Kidney epithelial cell (primary cell): ENCODE data around the gene CLIP1. TPM values are rescaled to one million over a fixed set of nuclear protein-coding genes. Genes with fewer than 3 reads are reported as not detected.

Source experiments
- DNase-seq: peaks from one replicate; pipeline ENCODE4 v3.0.0-alpha.2; 2010; ENCODE audit warnings: low read depth
- H3K27me3 ChIP-seq: 2 replicates; pipeline ENCODE4 v1.6.0; 2011; ENCODE audit warnings: low read length; ENCODE audit not compliant: control insufficient read depth, insufficient read depth
- H3K36me3 ChIP-seq: 2 replicates; pipeline ENCODE4 v1.5.1; 2011; ENCODE audit warnings: low read length; ENCODE audit not compliant: control insufficient read depth, insufficient read depth
- H3K4me3 ChIP-seq: 2 replicates; pipeline ENCODE4 v1.5.1; 2011; ENCODE audit warnings: low read depth, mild to moderate bottlenecking, control low read depth, low read length
- total RNA-seq: library from RNA; depleted of rRNA; stranded (reverse); fragments of >200 nt; gene quantifications from 2 replicates; pipeline ENCODE4 v1.2.3, GENCODE V29; 2015
- TF ChIP-seq, protein P1 (sequence below): IDR thresholded peaks from 2 replicates; pipeline ENCODE4 v1.5.1; 2011; ENCODE audit warnings: mild to moderate bottlenecking, moderate library complexity, low read length, control low read depth, inconsistent platforms; ENCODE audit not compliant: insufficient read depth, poor library complexity, severe bottlenecking

The CLIP1 gene
- total RNA-seq, 1 donor from 2014 or later = 58.7 TPM

DNA sequence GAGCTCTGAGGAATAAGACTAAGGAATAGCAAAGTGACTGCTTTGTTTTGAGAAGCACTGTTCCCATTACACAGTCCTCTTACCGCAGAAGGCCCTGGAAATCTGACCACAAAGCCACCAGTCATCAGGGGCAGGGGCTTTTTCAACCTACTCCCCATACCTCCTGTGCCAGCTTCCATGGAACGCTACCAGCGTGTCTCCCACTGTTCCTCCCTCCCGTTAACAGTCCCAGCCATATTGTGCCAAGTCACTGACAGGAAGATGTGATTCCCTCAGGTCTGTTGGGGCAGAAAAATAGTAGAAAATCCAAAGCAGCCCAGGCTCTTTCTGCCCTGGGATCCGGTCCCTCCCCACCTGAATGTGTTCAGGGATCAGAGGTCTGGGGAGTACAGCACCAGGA is 109.5 kb downstream of the CLIP1 start:
- Histone ChIP-seq H3K36me3 (peaks cover 1% of the 10 kb centered on the region), H3K4me3 (no peak overlapping the region), H3K27me3 (no peaks in the 10 kb centered on the region)
- TF ChIP-seq, protein P1, sequence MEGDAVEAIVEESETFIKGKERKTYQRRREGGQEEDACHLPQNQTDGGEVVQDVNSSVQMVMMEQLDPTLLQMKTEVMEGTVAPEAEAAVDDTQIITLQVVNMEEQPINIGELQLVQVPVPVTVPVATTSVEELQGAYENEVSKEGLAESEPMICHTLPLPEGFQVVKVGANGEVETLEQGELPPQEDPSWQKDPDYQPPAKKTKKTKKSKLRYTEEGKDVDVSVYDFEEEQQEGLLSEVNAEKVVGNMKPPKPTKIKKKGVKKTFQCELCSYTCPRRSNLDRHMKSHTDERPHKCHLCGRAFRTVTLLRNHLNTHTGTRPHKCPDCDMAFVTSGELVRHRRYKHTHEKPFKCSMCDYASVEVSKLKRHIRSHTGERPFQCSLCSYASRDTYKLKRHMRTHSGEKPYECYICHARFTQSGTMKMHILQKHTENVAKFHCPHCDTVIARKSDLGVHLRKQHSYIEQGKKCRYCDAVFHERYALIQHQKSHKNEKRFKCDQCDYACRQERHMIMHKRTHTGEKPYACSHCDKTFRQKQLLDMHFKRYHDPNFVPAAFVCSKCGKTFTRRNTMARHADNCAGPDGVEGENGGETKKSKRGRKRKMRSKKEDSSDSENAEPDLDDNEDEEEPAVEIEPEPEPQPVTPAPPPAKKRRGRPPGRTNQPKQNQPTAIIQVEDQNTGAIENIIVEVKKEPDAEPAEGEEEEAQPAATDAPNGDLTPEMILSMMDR = no peak
- DNase-seq = no peak

DNA sequence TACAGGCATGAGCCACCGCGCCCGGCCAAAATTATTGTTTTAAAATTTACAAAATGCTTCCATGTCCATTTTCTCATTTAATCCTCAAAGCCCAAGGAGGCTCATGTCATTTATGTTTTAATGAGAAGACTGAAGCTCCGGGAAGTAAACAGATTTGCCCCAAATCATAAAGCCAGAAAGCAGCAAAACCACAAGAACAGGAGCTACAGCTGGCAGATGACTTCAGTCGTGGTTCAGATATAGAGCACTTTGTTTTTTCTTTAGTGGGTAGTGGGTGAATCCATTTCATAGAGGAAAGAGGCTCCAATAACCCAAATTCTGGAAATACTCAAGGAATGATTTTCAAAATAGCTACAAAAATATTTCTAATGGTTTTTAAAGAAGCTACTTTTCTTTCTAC is 110.8 kb downstream of the CLIP1 start:
- Histone ChIP-seq H3K27me3 (no peaks in the 10 kb centered on the region), H3K4me3 (no peak overlapping the region), H3K36me3 (peaks cover 1% of the 10 kb centered on the region)
- no peak for DNase-seq
- TF ChIP-seq, protein P1 = no peak

DNA sequence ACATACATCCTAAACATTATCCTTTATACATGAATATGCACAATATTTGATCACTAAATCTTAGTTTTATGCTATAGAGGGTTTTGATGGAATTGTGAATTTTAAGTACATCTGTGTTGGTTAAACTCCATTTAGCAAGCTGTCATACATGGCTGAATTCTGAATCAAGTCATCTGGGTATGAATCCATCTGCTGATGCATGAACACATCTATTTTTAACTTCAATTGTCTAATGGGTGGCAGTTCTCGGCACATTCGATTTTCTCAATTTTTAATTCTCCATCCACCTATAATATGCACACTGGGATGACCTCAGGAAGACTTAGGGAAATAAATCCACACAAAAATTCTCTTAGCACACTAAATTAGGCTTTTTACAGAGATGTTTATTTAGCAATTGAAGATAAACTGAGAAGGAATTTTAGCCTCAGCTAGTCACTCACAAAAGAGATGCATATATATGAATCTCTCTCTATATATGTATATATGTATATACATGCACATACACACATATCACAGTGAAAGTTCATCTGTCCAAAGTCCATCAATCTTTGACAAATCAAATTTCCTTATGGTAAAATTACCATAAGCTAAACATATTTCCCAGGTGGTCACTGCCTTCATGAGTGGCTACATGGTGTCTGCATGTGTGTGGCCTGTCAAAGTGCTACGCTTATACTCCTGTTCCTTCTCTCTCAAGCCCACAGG is 111.7 kb downstream of the CLIP1 start:
- Histone ChIP-seq H3K27me3 (no peaks in the 10 kb centered on the region), H3K36me3 (peaks cover 1% of the 10 kb centered on the region), H3K4me3 (no peak overlapping the region)
- TF ChIP-seq, protein P1 = no peak
- no peak for DNase-seq

DNA sequence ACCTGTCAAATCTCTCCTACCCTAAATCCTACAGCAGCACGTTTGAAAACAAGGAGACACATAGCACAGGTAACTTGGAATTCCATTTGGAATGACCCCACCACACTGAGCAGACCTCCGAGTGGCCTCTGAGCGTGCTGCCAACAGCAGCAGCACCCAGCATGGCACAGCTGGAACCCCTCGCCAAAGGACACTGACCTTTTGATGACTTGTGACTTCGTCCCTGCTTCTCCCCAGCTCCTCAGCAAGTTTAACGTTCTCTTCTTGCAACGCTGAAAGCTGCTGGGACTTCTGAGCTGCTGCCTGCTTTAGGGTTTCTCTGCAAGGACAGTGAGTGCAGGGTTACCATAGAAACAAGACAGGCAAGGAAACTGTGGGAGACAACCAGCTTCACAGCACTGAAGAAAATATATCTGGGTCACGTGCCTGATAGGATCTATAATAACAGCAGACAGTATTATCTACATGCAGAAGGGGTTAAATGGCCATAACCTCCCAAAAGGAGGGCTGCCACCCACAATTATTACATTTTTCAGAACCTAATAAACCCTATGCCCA is 112.8 kb downstream of the CLIP1 start:
- TF ChIP-seq, protein P1 = no peak
- DNase-seq = no peak
- peaks cover 1% of the 10 kb centered on the region for H3K36me3 ChIP-seq
- no peaks in the 10 kb centered on the region for H3K27me3 ChIP-seq
- no peak overlapping the region for H3K4me3 ChIP-seq

DNA sequence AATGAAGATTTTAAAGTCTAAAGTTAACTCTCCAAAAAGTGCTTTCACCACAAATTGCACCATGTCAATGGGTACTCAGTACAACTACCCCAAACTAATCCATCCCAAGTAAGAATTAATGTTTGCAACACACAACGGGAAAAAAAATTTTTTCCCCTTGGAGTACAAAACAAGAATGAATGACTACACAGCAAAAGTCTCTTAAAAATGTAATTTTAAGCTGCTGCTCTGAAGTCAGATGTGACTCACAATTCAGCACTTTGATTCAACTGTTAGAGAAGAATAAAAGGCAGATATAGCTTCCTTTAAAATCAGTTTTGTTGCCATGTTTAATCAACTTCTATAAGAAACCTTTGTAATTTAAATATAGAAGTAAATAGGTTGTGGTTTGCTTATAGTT is 113.7 kb downstream of the CLIP1 start:
- no peak overlapping the region for H3K4me3 ChIP-seq
- H3K36me3 ChIP-seq = peaks cover 2% of the 10 kb centered on the region
- TF ChIP-seq, protein P1 = no peak
- DNase-seq = no peak
- H3K27me3 ChIP-seq = no peaks in the 10 kb centered on the region

DNA sequence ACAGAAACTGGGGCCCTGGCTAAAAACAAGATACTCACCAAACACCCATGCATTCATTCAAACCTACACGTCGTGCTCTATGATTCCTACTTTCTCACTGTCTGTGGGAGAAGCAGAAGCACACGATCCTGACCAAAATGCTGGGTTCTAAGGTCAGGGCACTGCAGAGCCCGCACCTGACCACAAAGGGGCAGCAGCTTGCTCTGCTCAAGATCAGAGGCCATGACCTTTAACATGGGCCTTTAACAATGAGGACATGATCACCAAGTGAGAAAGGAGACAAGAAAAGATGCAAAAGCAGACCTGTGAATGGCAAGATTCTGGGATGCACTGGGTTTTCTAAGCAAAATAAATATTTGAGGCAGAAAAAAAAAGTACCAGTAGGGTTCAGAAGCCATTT is 116.1 kb downstream of the CLIP1 start:
- TF ChIP-seq, protein P1 = no peak
- DNase-seq = no peak
- H3K27me3 ChIP-seq = no peaks in the 10 kb centered on the region
- H3K36me3 ChIP-seq = peaks cover 3% of the 10 kb centered on the region
- H3K4me3 ChIP-seq = no peak overlapping the region
